Liver (tissue), 9 donors: ENCODE results near the gene ALDH16A1. TPM values are rescaled to one million over a fixed set of nuclear protein-coding genes. Genes with fewer than 3 reads are reported as not detected.

Experiments used
- DNase-seq: peaks from one replicate; pipeline ENCODE4 v3.0.0-alpha.2; 2017; ENCODE audit warnings: low spot score
- H3K27ac ChIP-seq, 2 donors: one replicate each; pipeline ENCODE4 v1.7.0; 2013; ENCODE audit warnings: inconsistent platforms in 2 of 2, low read length in 2 of 2, control low read depth in 1 of 2, low read depth in 1 of 2, mild to moderate bottlenecking in 1 of 2
- H3K27me3 ChIP-seq, 4 donors: one replicate each; pipeline versions ENCODE4 v1.6.1 to v1.7.0; 2013; ENCODE audit warnings: low read length in 3 of 4, inconsistent platforms in 1 of 4, mild to moderate bottlenecking in 1 of 4, moderate library complexity in 1 of 4; ENCODE audit not compliant: control insufficient read depth in 4 of 4, insufficient read depth in 4 of 4
- H3K36me3 ChIP-seq, 4 donors: one replicate each; pipeline versions ENCODE4 v1.6.1 to v1.7.0; 2013; ENCODE audit warnings: low read length in 3 of 4, mild to moderate bottlenecking in 3 of 4, low read depth in 1 of 4, moderate library complexity in 1 of 4; ENCODE audit not compliant: control insufficient read depth in 4 of 4, insufficient read depth in 3 of 4
- H3K4me1 ChIP-seq, 4 donors: one replicate each; pipeline versions ENCODE4 v1.6.1 to v1.7.0; 2013; ENCODE audit warnings: low read length in 3 of 4, mild to moderate bottlenecking in 3 of 4, moderate library complexity in 1 of 4; ENCODE audit not compliant: control insufficient read depth in 4 of 4, insufficient read depth in 4 of 4
- H3K4me3 ChIP-seq, 3 donors: one replicate each; pipeline versions ENCODE4 v1.6.1 to v1.7.0; 2013; ENCODE audit warnings: low read length in 3 of 3, control low read depth in 1 of 3, low read depth in 1 of 3, mild to moderate bottlenecking in 1 of 3
- H3K9ac ChIP-seq, 2 donors: one replicate each; pipeline ENCODE4 v1.7.0; 2013; ENCODE audit warnings: low read length in 2 of 2, mild to moderate bottlenecking in 2 of 2, moderate library complexity in 2 of 2, control low read depth in 1 of 2, low read depth in 1 of 2
- H3K9me3 ChIP-seq, 4 donors: one replicate each; pipeline versions ENCODE4 v1.6.1 to v1.7.0; 2013; ENCODE audit warnings: low read length in 3 of 4; ENCODE audit not compliant: control insufficient read depth in 4 of 4
- EGR1 ChIP-seq, 2 donors: IDR thresholded peaks; 2 replicates each; pipeline ENCODE4 v1.6.1; 2016 to 2018; ENCODE audit warnings: antibody characterized with exemption in 2 of 2, low read depth in 2 of 2
- FOXA1 ChIP-seq: IDR thresholded peaks from 2 replicates; pipeline ENCODE4 v1.6.1; 2016; ENCODE audit warnings: antibody characterized with exemption
- FOXA2 ChIP-seq: IDR thresholded peaks from 2 replicates; pipeline ENCODE4 v1.6.1; 2016; ENCODE audit warnings: antibody characterized with exemption
- GABPA ChIP-seq, 2 donors: IDR thresholded peaks in 1 of 2; conservative IDR thresholded peaks in 1 of 2; 2 replicates each; pipeline ENCODE4 v1.6.1; 2016; ENCODE audit warnings: antibody characterized with exemption in 2 of 2, mild to moderate bottlenecking in 1 of 2, moderate library complexity in 1 of 2
- HNF4A ChIP-seq, 2 donors: conservative IDR thresholded peaks; 2 replicates each; pipeline ENCODE4 v1.6.1; 2016; ENCODE audit warnings: antibody characterized with exemption in 2 of 2, mild to moderate bottlenecking in 2 of 2
- HNF4G ChIP-seq: IDR thresholded peaks from 2 replicates; pipeline ENCODE4 v1.6.1; 2016; ENCODE audit warnings: antibody characterized with exemption
- JUND ChIP-seq, 2 donors: IDR thresholded peaks; 2 replicates each; pipeline ENCODE4 v1.6.1; 2016; ENCODE audit warnings: antibody characterized with exemption in 2 of 2
- RAD21 ChIP-seq, 2 donors: IDR thresholded peaks; 2 replicates each; pipeline ENCODE4 v1.6.1; 2016; ENCODE audit warnings: antibody characterized with exemption in 2 of 2, mild to moderate bottlenecking in 2 of 2
- REST ChIP-seq: IDR thresholded peaks from 2 replicates; pipeline ENCODE4 v1.6.1; 2016; ENCODE audit warnings: antibody characterized with exemption, mild to moderate bottlenecking
- RXRA ChIP-seq, 2 donors: IDR thresholded peaks; 2 replicates each; pipeline ENCODE4 v1.6.1; 2017 to 2018; ENCODE audit warnings: antibody characterized with exemption in 2 of 2, mild to moderate bottlenecking in 1 of 2
- TAF1 ChIP-seq: conservative IDR thresholded peaks from 2 replicates; pipeline ENCODE4 v1.6.1; 2016; ENCODE audit warnings: antibody characterized with exemption, mild to moderate bottlenecking
- YY1 ChIP-seq: IDR thresholded peaks from 2 replicates; pipeline ENCODE4 v1.6.1; 2016; ENCODE audit warnings: antibody characterized with exemption, mild to moderate bottlenecking
- WGBS: extraction: QIAGEN DNeasy Blood & Tissue Kit; methylation state at CpG from one replicate; pipeline ENCODE4 v1.1.7; 2013; 5-methylcytosine and 5-hydroxymethylcytosine counted together
- polyA plus RNA-seq, 2 donors: library from polyadenylated mRNA; stranded (reverse) in 1 of 2; unstranded in 1 of 2; fragments of 200-250 nt in 1 of 2; fragments of >200 nt in 1 of 2; fragmentation: Nextera tagmentation in 1 of 2; extraction: Ambion mirVana in 1 of 2; gene quantifications; one replicate each; pipeline versions ENCODE4 v1.2.1 to v1.2.3, GENCODE V29; 2013 to 2015
- total RNA-seq, 2 donors: library from RNA; depleted of rRNA; stranded (reverse); fragments of >200 nt; gene quantifications; one replicate each; pipeline ENCODE4 v1.2.3, GENCODE V29; 2014
- TF ChIP-seq, protein P1 (sequence below): IDR thresholded peaks from 2 replicates; pipeline ENCODE4 v1.6.1; 2016; ENCODE audit warnings: antibody characterized with exemption
- TF ChIP-seq, protein P2 (sequence below): IDR thresholded peaks from 2 replicates; pipeline ENCODE4 v1.6.1; 2016; ENCODE audit warnings: antibody characterized with exemption
- TF ChIP-seq, protein P3 (sequence below): fragments of 150-350 bp; IDR thresholded peaks from 2 replicates; pipeline ENCODE4 v1.5.1; 2017; ENCODE audit warnings: improper control_type of control experiment, low read depth, low read length; ENCODE audit not compliant: missing input control
- donor health status: healthy.
- donor health status: healthy.
- donor health status: healthy.
- donor health status: healthy.
- donor health status: healthy.

ALDH16A1 gene
- total and polyA plus RNA-seq, 4 donors: 5.2 to 35.8 (median 21.5) TPM

DNA sequence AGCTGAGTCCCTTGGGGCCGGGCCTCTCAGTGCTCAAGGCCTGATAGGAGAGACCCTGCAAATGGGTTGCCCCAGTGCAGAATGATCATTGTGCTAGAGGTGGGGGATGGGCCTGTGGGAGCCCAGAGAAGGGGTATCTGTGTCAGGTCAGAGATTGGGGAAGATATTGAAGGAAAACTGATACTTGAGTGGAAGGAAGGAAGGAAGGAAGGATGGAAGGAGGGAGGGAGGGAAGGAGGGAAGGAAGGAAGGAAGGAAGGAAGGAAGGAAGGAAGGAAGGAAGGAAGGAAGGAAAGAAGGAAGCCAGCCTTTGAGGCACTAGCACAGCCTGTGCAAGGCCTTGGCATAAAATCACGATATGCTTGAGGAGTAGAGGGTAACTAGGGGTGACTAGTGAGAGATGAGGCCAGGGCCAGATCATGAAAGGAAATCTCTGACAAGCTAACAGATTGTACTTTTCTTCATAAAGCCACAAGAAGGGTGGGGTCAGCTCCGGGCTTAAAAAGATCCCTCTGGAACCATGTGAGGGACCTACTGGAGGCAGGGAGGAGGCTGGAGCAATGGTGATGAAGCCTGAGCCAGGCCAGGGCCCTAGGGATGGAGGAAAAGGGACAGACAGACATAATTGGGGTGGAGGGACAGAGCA, 41.2 kb upstream of the ALDH16A1 start:
- no peak for DNase-seq
- no peak overlapping the region for H3K27ac ChIP-seq
- no peaks in the 10 kb centered on the region for H3K36me3 ChIP-seq
- H3K9me3 ChIP-seq: no peaks in the 10 kb centered on the region
- no peak overlapping the region for H3K9ac ChIP-seq
- TF ChIP-seq YY1: no peak
- TF ChIP-seq HNF4A (conservative IDR thresholded peaks at IDR 0.05): no peak
- no peak for TF ChIP-seq FOXA2
- no peak for TF ChIP-seq EGR1 (IDR thresholded peaks at IDR 0.05; ENCODE audit: low read depth in 2 of 2)
- no peak for TF ChIP-seq GABPA (IDR thresholded peaks at IDR 0.05 in 1 of 2, conservative IDR thresholded peaks at IDR 0.05 in 1 of 2)
- TF ChIP-seq, protein P1, sequence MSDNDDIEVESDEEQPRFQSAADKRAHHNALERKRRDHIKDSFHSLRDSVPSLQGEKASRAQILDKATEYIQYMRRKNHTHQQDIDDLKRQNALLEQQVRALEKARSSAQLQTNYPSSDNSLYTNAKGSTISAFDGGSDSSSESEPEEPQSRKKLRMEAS: no peak
- TF ChIP-seq TAF1: no peak
- no peak for TF ChIP-seq REST
- H3K4me1 ChIP-seq: no peaks in the 10 kb centered on the region
- no peak overlapping the region for H3K4me3 ChIP-seq
- H3K27me3 ChIP-seq: peaks cover 0 to 2% (median 0%) of the 10 kb centered on the region in 4 donors
- 81% methylated on average over 3 of the region's 3 CpGs for WGBS

DNA sequence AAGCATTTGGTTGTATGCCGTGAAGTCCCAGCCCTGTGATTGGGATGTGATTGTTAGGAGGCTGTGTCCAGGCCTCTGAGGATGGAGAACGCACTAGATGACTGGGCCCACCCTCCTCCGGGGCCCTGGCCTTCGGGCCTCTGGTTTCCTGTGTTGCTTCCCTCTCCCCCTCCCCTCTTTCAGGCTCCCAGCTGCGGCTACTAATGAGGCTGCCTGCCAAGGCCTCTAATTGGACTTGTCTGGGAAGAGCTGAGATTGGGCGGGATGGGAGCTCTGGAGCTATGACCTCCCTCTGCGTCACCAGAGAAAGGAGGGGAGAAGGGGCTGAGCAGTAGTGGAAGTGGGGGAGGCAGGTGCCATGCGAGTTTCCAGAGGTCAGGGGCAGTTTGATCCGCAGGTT, 39.7 kb upstream of the ALDH16A1 start:
- DNase-seq: no peak
- Histone ChIP-seq H3K27me3 (peaks cover 0 to 2% (median 0%) of the 10 kb centered on the region in 4 donors), H3K27ac (no peak overlapping the region), H3K4me3 (no peak overlapping the region), H3K36me3 (no peaks in the 10 kb centered on the region), H3K4me1 (no peaks in the 10 kb centered on the region), H3K9me3 (no peaks in the 10 kb centered on the region), H3K9ac (no peak overlapping the region)
- TF ChIP-seq JUND (IDR thresholded peaks at IDR 0.05): no peak
- WGBS: 69% methylated on average over 9 of the region's 9 CpGs

GRCh38 chr19:49414256-49414655, 38.8 kb upstream of the ALDH16A1 start:
- WGBS: 86% methylated on average over 3 of the region's 3 CpGs

More at GRCh38 chr19:49414256-49414655, 38.8 kb upstream of the ALDH16A1 start:
- H3K36me3 ChIP-seq: no peaks in the 10 kb centered on the region
- no peak overlapping the region for H3K9ac ChIP-seq
- no peak for TF ChIP-seq FOXA1
- no peak for TF ChIP-seq RAD21 (IDR thresholded peaks at IDR 0.05)
- TF ChIP-seq TAF1: no peak
- TF ChIP-seq HNF4G: no peak
- TF ChIP-seq RXRA (IDR thresholded peaks at IDR 0.05): no peak
- TF ChIP-seq, protein P2, sequence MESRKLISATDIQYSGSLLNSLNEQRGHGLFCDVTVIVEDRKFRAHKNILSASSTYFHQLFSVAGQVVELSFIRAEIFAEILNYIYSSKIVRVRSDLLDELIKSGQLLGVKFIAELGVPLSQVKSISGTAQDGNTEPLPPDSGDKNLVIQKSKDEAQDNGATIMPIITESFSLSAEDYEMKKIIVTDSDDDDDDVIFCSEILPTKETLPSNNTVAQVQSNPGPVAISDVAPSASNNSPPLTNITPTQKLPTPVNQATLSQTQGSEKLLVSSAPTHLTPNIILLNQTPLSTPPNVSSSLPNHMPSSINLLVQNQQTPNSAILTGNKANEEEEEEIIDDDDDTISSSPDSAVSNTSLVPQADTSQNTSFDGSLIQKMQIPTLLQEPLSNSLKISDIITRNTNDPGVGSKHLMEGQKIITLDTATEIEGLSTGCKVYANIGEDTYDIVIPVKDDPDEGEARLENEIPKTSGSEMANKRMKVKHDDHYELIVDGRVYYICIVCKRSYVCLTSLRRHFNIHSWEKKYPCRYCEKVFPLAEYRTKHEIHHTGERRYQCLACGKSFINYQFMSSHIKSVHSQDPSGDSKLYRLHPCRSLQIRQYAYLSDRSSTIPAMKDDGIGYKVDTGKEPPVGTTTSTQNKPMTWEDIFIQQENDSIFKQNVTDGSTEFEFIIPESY: no peak
- no peak for TF ChIP-seq HNF4A (conservative IDR thresholded peaks at IDR 0.05)
- no peak for TF ChIP-seq GABPA (IDR thresholded peaks at IDR 0.05 in 1 of 2, conservative IDR thresholded peaks at IDR 0.05 in 1 of 2)
- TF ChIP-seq, protein P3, sequence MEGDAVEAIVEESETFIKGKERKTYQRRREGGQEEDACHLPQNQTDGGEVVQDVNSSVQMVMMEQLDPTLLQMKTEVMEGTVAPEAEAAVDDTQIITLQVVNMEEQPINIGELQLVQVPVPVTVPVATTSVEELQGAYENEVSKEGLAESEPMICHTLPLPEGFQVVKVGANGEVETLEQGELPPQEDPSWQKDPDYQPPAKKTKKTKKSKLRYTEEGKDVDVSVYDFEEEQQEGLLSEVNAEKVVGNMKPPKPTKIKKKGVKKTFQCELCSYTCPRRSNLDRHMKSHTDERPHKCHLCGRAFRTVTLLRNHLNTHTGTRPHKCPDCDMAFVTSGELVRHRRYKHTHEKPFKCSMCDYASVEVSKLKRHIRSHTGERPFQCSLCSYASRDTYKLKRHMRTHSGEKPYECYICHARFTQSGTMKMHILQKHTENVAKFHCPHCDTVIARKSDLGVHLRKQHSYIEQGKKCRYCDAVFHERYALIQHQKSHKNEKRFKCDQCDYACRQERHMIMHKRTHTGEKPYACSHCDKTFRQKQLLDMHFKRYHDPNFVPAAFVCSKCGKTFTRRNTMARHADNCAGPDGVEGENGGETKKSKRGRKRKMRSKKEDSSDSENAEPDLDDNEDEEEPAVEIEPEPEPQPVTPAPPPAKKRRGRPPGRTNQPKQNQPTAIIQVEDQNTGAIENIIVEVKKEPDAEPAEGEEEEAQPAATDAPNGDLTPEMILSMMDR: no peak
- no peak for TF ChIP-seq FOXA2
- TF ChIP-seq EGR1 (IDR thresholded peaks at IDR 0.05; ENCODE audit: low read depth in 2 of 2): no peak
- peaks cover 0 to 2% (median 0%) of the 10 kb centered on the region in 4 donors for H3K27me3 ChIP-seq
- H3K9me3 ChIP-seq: no peaks in the 10 kb centered on the region
- no peak overlapping the region for H3K27ac ChIP-seq
- no peaks in the 10 kb centered on the region for H3K4me1 ChIP-seq
- H3K4me3 ChIP-seq: no peak overlapping the region
- DNase-seq: no peak
